ENCODE data around the gene PIEZO2.

The PIEZO2 gene

DNA sequence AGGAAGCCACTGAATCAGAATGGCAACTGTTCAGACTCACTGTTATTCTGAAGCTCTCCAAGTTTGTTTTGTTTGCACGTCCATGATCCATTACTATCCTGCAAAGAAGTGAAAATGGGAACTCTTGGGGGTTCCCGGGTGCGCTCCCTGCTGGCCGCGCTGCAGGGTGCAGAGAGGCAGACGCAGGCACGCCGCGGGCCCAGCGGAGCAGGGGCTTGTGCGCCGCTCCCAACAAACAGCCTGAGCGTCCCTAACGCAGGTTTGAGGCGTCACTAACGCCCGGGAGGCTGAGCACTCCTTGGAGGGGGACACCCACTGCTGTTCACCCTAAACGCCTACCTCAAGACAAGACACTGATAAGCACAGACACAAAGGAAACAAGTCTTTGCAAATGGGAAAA, 14.3 kb upstream of the PIEZO2 start:
- H3K27me3 ChIP-seq (ENCODE audit: control insufficient read depth, insufficient read depth, low read length): no peaks in the 10 kb centered on the region
- H3K4me3 ChIP-seq (ENCODE audit: low read length): no peak overlapping the region
- H3K9me3 ChIP-seq (ENCODE audit: control insufficient read depth, low read length): no peaks in the 10 kb centered on the region
- no peaks in the 10 kb centered on the region for H3K36me3 ChIP-seq (ENCODE audit: control insufficient read depth, insufficient read depth, low read length)
- H3K9ac ChIP-seq (ENCODE audit: low read length): no peak overlapping the region
- no peaks in the 10 kb centered on the region for H3K4me1 ChIP-seq (ENCODE audit: control insufficient read depth, insufficient read depth, low read length)

GRCh38 chr18:11162889-11163288, 13.5 kb upstream of the PIEZO2 start:
- Histone ChIP-seq H3K27me3 (ENCODE audit: control insufficient read depth, insufficient read depth, low read length) (no peaks in the 10 kb centered on the region), H3K9me3 (ENCODE audit: control insufficient read depth, low read length) (no peaks in the 10 kb centered on the region), H3K36me3 (ENCODE audit: control insufficient read depth, insufficient read depth, low read length) (no peaks in the 10 kb centered on the region), H3K4me1 (ENCODE audit: control insufficient read depth, insufficient read depth, low read length) (no peaks in the 10 kb centered on the region), H3K4me3 (ENCODE audit: low read length) (no peak overlapping the region), H3K9ac (ENCODE audit: low read length) (no peak overlapping the region)

DNA sequence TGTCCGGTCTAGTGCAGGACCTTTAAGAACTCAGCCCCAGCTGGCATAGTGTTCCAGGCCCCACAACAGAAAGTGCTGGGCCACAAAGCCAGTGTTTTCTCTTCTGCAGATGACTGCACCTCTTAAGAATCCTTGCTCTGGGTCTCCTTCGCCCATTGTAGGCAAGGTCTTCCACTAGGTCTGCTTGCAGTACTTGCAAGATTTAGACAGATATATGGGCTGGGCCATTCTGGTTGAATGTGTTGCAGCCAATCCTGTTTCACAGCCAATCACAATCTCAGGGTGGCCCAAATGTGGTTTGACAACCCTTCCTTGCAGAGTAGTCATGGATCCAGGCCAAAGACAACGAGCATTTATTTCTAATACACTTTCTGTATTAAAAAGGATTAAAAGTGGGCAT, 13.1 kb upstream of the PIEZO2 start:
- Histone ChIP-seq H3K4me1 (ENCODE audit: control insufficient read depth, insufficient read depth, low read length) (no peaks in the 10 kb centered on the region), H3K9ac (ENCODE audit: low read length) (no peak overlapping the region), H3K27me3 (ENCODE audit: control insufficient read depth, insufficient read depth, low read length) (no peaks in the 10 kb centered on the region), H3K9me3 (ENCODE audit: control insufficient read depth, low read length) (no peaks in the 10 kb centered on the region), H3K36me3 (ENCODE audit: control insufficient read depth, insufficient read depth, low read length) (no peaks in the 10 kb centered on the region), H3K4me3 (ENCODE audit: low read length) (no peak overlapping the region)

DNA sequence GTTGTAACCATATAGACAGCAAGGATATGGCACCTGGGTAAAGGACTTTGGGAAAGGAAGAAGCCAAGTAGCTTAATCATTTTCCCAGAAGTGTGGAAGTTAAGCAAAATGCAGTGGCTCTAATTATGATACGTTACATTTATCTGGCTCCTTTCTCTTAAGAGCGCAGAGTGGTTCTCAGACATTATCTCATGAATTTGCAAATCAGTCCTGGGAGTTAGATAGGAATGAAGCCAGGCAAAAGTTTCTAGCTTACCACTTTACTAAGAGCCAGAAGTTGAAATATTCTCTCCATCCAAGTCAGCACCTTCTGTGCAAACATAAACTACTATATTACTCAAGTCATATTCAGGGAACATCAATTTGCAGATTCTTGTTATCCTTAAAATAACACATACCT, 10.9 kb upstream of the PIEZO2 start:
- no peaks in the 10 kb centered on the region for H3K27me3 ChIP-seq (ENCODE audit: control insufficient read depth, insufficient read depth, low read length)
- H3K9me3 ChIP-seq (ENCODE audit: control insufficient read depth, low read length): no peaks in the 10 kb centered on the region
- no peaks in the 10 kb centered on the region for H3K36me3 ChIP-seq (ENCODE audit: control insufficient read depth, insufficient read depth, low read length)
- H3K9ac ChIP-seq (ENCODE audit: low read length): no peak overlapping the region
- H3K4me1 ChIP-seq (ENCODE audit: control insufficient read depth, insufficient read depth, low read length): no peaks in the 10 kb centered on the region
- H3K4me3 ChIP-seq (ENCODE audit: low read length): no peak overlapping the region

DNA sequence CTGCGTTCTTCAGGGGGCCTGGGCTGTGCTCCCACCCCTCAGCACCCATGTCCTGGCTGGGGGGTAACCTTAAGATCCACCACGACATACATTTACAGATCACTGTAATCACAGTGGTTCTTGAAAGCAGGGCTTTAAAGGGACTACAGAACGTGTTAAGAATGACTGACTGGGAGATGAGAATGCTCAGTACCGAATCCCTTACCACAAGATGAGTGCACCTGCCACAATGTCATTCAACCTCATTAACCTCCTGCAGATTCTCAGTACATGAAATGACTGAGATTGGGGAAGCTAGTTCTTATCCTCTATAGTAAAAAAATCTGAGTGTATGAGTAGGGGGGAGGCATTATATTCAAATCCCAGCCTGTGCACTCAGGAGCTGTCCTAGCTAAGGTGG, 10.5 kb upstream of the PIEZO2 start:
- Histone ChIP-seq H3K27me3 (ENCODE audit: control insufficient read depth, insufficient read depth, low read length) (no peaks in the 10 kb centered on the region), H3K4me3 (ENCODE audit: low read length) (no peak overlapping the region), H3K9me3 (ENCODE audit: control insufficient read depth, low read length) (no peaks in the 10 kb centered on the region), H3K4me1 (ENCODE audit: control insufficient read depth, insufficient read depth, low read length) (no peaks in the 10 kb centered on the region), H3K36me3 (ENCODE audit: control insufficient read depth, insufficient read depth, low read length) (no peaks in the 10 kb centered on the region), H3K9ac (ENCODE audit: low read length) (no peak overlapping the region)

DNA sequence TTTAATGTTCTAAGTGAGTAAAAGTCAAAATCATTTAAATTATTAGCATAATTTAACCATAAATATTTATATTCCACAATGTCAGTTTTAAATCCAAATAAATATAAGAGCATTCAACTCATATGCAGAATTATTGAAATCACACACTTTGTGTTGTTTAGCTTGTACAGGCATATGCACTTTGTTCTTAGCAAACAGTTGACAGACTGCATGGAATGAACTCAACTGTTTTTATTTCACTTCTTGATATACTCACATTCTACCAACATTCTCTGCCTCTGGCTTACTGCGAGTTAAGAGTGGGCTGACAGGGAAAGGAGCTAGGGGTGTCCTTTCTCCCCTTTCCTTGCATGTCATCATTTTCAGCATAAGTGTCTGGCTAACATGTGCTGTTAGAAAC, 7.6 kb upstream of the PIEZO2 start:
- Histone ChIP-seq H3K4me3 (ENCODE audit: low read length) (no peak overlapping the region), H3K9ac (ENCODE audit: low read length) (no peak overlapping the region), H3K9me3 (ENCODE audit: control insufficient read depth, low read length) (no peaks in the 10 kb centered on the region), H3K36me3 (ENCODE audit: control insufficient read depth, insufficient read depth, low read length) (no peaks in the 10 kb centered on the region), H3K27me3 (ENCODE audit: control insufficient read depth, insufficient read depth, low read length) (peaks cover 3% of the 10 kb centered on the region), H3K4me1 (ENCODE audit: control insufficient read depth, insufficient read depth, low read length) (no peaks in the 10 kb centered on the region)

- Histone ChIP-seq H3K4me3 (ENCODE audit: low read length) (no peak overlapping the region), H3K9ac (ENCODE audit: low read length) (no peak overlapping the region), H3K9me3 (ENCODE audit: control insufficient read depth, low read length) (no peaks in the 10 kb centered on the region), H3K4me1 (ENCODE audit: control insufficient read depth, insufficient read depth, low read length) (no peaks in the 10 kb centered on the region), H3K27me3 (ENCODE audit: control insufficient read depth, insufficient read depth, low read length) (peaks cover 17% of the 10 kb centered on the region), H3K36me3 (ENCODE audit: control insufficient read depth, insufficient read depth, low read length) (no peaks in the 10 kb centered on the region)
Measured at GRCh38 chr18:11155034-11155759, 5.8 kb upstream of the PIEZO2 start.

DNA sequence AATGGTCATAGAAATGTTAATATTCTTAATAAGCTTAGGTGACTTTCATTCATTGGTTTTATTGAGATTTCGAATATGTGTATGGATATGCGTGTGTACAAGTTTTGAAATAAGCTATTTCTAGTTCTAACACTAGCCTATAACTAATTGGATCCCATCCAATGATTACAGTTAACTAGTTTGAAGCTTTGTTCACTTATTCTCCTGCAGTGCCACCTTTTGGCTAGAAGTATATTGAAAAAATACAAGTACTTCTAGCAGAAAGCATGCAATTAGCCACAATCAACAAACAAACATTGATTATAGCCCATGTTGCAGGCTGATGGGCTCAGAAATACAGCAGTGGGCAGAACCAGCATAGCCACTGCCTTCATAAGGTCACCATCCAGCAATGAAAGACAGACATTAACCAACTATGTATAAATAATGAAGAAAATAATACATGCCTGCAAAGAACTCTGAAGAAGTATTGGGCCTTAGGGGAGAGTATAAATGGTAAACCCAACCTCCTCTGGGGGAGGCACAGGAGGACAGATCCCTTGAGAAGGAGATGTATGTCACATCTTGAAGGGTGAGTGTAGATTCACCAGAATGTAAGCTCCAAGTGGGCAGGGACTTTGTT, 5.1 kb upstream of the PIEZO2 start:
- no peak overlapping the region for H3K9ac ChIP-seq (ENCODE audit: low read length)
- no peaks in the 10 kb centered on the region for H3K36me3 ChIP-seq (ENCODE audit: control insufficient read depth, insufficient read depth, low read length)
- no peaks in the 10 kb centered on the region for H3K9me3 ChIP-seq (ENCODE audit: control insufficient read depth, low read length)
- peaks cover 24% of the 10 kb centered on the region for H3K27me3 ChIP-seq (ENCODE audit: control insufficient read depth, insufficient read depth, low read length)
- no peaks in the 10 kb centered on the region for H3K4me1 ChIP-seq (ENCODE audit: control insufficient read depth, insufficient read depth, low read length)
- H3K4me3 ChIP-seq (ENCODE audit: low read length): no peak overlapping the region

GRCh38 chr18:11153097-11153496, 3.7 kb upstream of the PIEZO2 start:
- peaks cover 2% of the 10 kb centered on the region for H3K4me1 ChIP-seq (ENCODE audit: control insufficient read depth, insufficient read depth, low read length)
- H3K4me3 ChIP-seq (ENCODE audit: low read length): no peak overlapping the region
- no peak overlapping the region for H3K9ac ChIP-seq (ENCODE audit: low read length)
- peaks cover 38% of the 10 kb centered on the region for H3K27me3 ChIP-seq (ENCODE audit: control insufficient read depth, insufficient read depth, low read length)
- H3K9me3 ChIP-seq (ENCODE audit: control insufficient read depth, low read length): no peaks in the 10 kb centered on the region
- H3K36me3 ChIP-seq (ENCODE audit: control insufficient read depth, insufficient read depth, low read length): no peaks in the 10 kb centered on the region

GRCh38 chr18:11150271-11150615, 874 bp upstream of the PIEZO2 start:
- Histone ChIP-seq H3K4me1 (ENCODE audit: control insufficient read depth, insufficient read depth, low read length) (peaks cover 12% of the 10 kb centered on the region), H3K9me3 (ENCODE audit: control insufficient read depth, low read length) (no peaks in the 10 kb centered on the region), H3K27me3 (ENCODE audit: control insufficient read depth, insufficient read depth, low read length) (peaks cover 60% of the 10 kb centered on the region), H3K4me3 (ENCODE audit: low read length) (no peak overlapping the region), H3K36me3 (ENCODE audit: control insufficient read depth, insufficient read depth, low read length) (no peaks in the 10 kb centered on the region), H3K9ac (ENCODE audit: low read length) (no peak overlapping the region)

- Histone ChIP-seq H3K4me1 (ENCODE audit: control insufficient read depth, insufficient read depth, low read length) (peaks cover 12% of the 10 kb centered on the region), H3K9me3 (ENCODE audit: control insufficient read depth, low read length) (no peaks in the 10 kb centered on the region), H3K36me3 (ENCODE audit: control insufficient read depth, insufficient read depth, low read length) (no peaks in the 10 kb centered on the region), H3K4me3 (ENCODE audit: low read length) (peak overlapping the region; percentile 14), H3K9ac (ENCODE audit: low read length) (no peak overlapping the region), H3K27me3 (ENCODE audit: control insufficient read depth, insufficient read depth, low read length) (peaks cover 60% of the 10 kb centered on the region)
Measured at GRCh38 chr18:11148680-11149440, 509 bp downstream of the PIEZO2 start.

DNA sequence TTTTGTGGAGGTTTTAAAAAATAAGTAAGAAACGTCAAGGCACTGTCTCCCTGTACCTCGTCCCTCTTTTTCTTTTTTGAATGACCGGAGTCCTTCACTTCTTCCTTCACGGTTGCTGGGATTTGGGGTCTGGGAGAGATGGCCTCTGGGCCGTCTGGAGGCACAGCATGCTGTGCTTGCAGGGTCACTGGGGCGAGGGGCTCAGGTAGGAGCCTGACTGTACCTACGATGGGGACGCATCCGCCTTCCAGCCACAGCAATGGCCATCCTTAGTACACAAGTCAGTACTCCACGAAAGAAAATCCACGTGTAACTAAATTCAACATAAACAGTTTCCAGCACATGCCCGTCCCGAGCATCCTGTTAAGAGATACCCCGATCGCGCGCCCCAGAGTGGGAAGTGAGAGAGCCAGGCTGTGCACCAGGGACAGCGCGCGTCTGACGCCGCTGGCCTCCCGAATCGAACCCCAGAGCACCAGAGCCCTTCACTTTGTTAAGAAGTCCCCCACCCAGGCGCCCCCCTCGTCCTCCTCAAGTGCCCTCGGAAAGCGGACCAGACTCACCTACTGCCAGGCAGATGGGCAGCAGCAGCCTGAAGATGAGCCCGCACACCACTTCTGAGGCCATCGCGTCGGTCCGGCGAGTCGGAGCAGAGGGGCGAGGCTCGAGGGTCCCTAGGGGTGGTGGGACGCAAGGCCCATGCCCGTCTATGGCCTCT, 1.2 kb downstream of the PIEZO2 start:
- Histone ChIP-seq H3K9me3 (ENCODE audit: control insufficient read depth, low read length) (no peaks in the 10 kb centered on the region), H3K36me3 (ENCODE audit: control insufficient read depth, insufficient read depth, low read length) (no peaks in the 10 kb centered on the region), H3K4me3 (ENCODE audit: low read length) (no peak overlapping the region), H3K9ac (ENCODE audit: low read length) (no peak overlapping the region), H3K27me3 (ENCODE audit: control insufficient read depth, insufficient read depth, low read length) (peaks cover 60% of the 10 kb centered on the region), H3K4me1 (ENCODE audit: control insufficient read depth, insufficient read depth, low read length) (peaks cover 12% of the 10 kb centered on the region)
